HCT116 (cell line): ENCODE data around the gene SUSD4. TPM values are rescaled to one million over a fixed set of nuclear protein-coding genes. Genes with fewer than 3 reads are reported as not detected.

Experiments used
- ATAC-seq: fragments of 200-7000 bp; cut with Tn5 transposase; 2 replicates; pipeline ENCODE4 v1.9.1; 2020; ENCODE audit warnings: mild to moderate bottlenecking, moderate library complexity
- BruUV-seq: library from RNA; stranded (reverse); fragments of 400-500 nt; replicated peaks from 2 replicates; lab custom pipeline; 2021; lab: Mats Ljungman, UMichigan
- CTCF ChIA-PET: fragments of 300-600 bp; sonication (Branson Sonifier 250); formaldehyde crosslinking; loops from one replicate; lab custom pipeline; 2021; ENCODE audit warnings: antibody characterized with exemption; lab: Charles Lee
- POLR2A ChIA-PET: fragments of 300-600, 350-600 bp; sonication (Branson Sonifier 250); formaldehyde crosslinking; loops from one replicate; lab custom pipeline; 2021; ENCODE audit warnings: antibody characterized with exemption; lab: Charles Lee
- RAD21 ChIA-PET, 2 experiments: fragments of 300-600 bp; sonication (Branson Sonifier 250); formaldehyde crosslinking; loops; one replicate each; lab custom pipeline; 2023; ENCODE audit warnings: low total read pairs in 2 of 2; ENCODE audit not compliant: uncharacterized antibody in 2 of 2, unreplicated experiment in 2 of 2, low non-redundant PET in 1 of 2; lab: Charles Lee
- DNase-seq: peaks from one replicate; pipeline ENCODE4 v3.0.0-alpha.2; 2010; ENCODE audit warnings: low read depth, low spot score
- H2AFZ ChIP-seq: fragments of 200-600 bp; shearing (Covaris generic), sonication (generic); 2 replicates; pipeline ENCODE4 v1.6.1; 2017; ENCODE audit warnings: low read depth, mixed run types, mixed read lengths, antibody characterized with exemption, low read length; ENCODE audit not compliant: poor library complexity, severe bottlenecking
- H3K27ac ChIP-seq: 2 replicates; pipeline ENCODE4 v1.5.1; 2012; ENCODE audit warnings: low read depth, low read length
- H3K27me3 ChIP-seq: fragments of 200-600 bp; sonication (generic); 2 replicates; pipeline ENCODE4 v1.6.1; 2016; ENCODE audit warnings: mixed run types, low read length, mixed read lengths; ENCODE audit not compliant: insufficient read depth
- H3K36me3 ChIP-seq, 2 experiments: fragments of 200-500 bp in 1 of 2; fragments of 200-600 bp in 1 of 2; sonication (Bioruptor generic) in 1 of 2; sonication (generic) in 1 of 2; 2 replicates each; pipeline versions ENCODE4 v1.5.1 to v1.6.1; 2014 to 2016; ENCODE audit warnings: low read length in 2 of 2, inconsistent platforms in 1 of 2, mixed read lengths in 1 of 2, mixed run types in 1 of 2; ENCODE audit not compliant: insufficient read depth in 2 of 2, control insufficient read depth in 1 of 2
- H3K4me1 ChIP-seq, 2 experiments: fragments of 200-600 bp in 1 of 2; sonication (generic) in 1 of 2; 2 replicates each; pipeline versions ENCODE4 v1.5.1 to v1.6.1; 2012 to 2017; ENCODE audit warnings: low read length in 2 of 2, inconsistent platforms in 1 of 2, mild to moderate bottlenecking in 1 of 2, mixed read lengths in 1 of 2, mixed run types in 1 of 2, moderate library complexity in 1 of 2; ENCODE audit not compliant: insufficient read depth in 2 of 2, control insufficient read depth in 1 of 2
- H3K4me2 ChIP-seq: fragments of 200-600 bp; sonication (generic); 2 replicates; pipeline ENCODE4 v1.6.1; 2017; ENCODE audit warnings: mixed run types, low read length, mixed read lengths
- H3K4me3 ChIP-seq, 2 experiments: fragments of 200-600 bp in 1 of 2; sonication (generic) in 1 of 2; replicated peaks in 1 of 2; 2 replicates each; pipeline ENCODE4 v1.5.1; 2011 to 2016; ENCODE audit warnings: low read length in 2 of 2, control low read depth in 1 of 2, low read depth in 1 of 2, mild to moderate bottlenecking in 1 of 2, mixed read lengths in 1 of 2, mixed run types in 1 of 2
- H3K79me2 ChIP-seq: fragments of 200-600 bp; sonication (generic); 2 replicates; pipeline ENCODE4 v1.6.1; 2017; ENCODE audit warnings: mild to moderate bottlenecking, mixed run types, low read length, moderate library complexity, mixed read lengths; ENCODE audit not compliant: insufficient read depth
- H3K9ac ChIP-seq: fragments of 200-600 bp; sonication (generic); 2 replicates; pipeline ENCODE4 v1.6.1; 2016; ENCODE audit warnings: low read length, mixed read lengths
- H3K9me2 ChIP-seq: fragments of 200-600 bp; sonication (generic), shearing (Covaris generic); 2 replicates; pipeline ENCODE4 v1.6.1; 2017; ENCODE audit warnings: mixed run types, mild to moderate bottlenecking, moderate library complexity; ENCODE audit not compliant: insufficient read depth
- H3K9me3 ChIP-seq, 2 experiments: fragments of 200-500 bp in 1 of 2; fragments of 200-600 bp in 1 of 2; sonication (Bioruptor generic) in 1 of 2; sonication (generic) in 1 of 2; 2 replicates each; pipeline ENCODE4 v1.6.1; 2014 to 2017; ENCODE audit warnings: low read length in 2 of 2, mixed read lengths in 2 of 2, inconsistent platforms in 1 of 2, low read depth in 1 of 2, mild to moderate bottlenecking in 1 of 2, mixed run types in 1 of 2, moderate library complexity in 1 of 2; ENCODE audit not compliant: control insufficient read depth in 1 of 2, insufficient read depth in 1 of 2
- H4K20me1 ChIP-seq: fragments of 200-600 bp; sonication (generic), shearing (Covaris generic); 2 replicates; pipeline ENCODE4 v1.6.1; 2017; ENCODE audit warnings: mixed run types, mild to moderate bottlenecking, moderate library complexity; ENCODE audit not compliant: insufficient read depth
- ATF3 ChIP-seq: IDR thresholded peaks from 2 replicates; pipeline ENCODE4 v1.6.1; 2012
- CBX3 ChIP-seq: IDR thresholded peaks from 2 replicates; pipeline ENCODE4 v1.6.1; 2012; ENCODE audit warnings: low read depth
- CEBPB ChIP-seq: IDR thresholded peaks from 2 replicates; pipeline ENCODE4 v1.6.1; 2012; ENCODE audit warnings: low read depth
- CTCF ChIP-seq, 3 experiments: fragments of 200-600 bp in 1 of 3; sonication (generic) in 1 of 3; IDR thresholded peaks in 2 of 3; conservative IDR thresholded peaks in 1 of 3; 2 replicates each; pipeline ENCODE4 v1.5.1; 2012 to 2017; ENCODE audit warnings: low read depth in 2 of 3, low read length in 2 of 3, antibody characterized with exemption in 1 of 3, borderline replicate concordance in 1 of 3, control low read depth in 1 of 3, mild to moderate bottlenecking in 1 of 3, mixed read lengths in 1 of 3, mixed run types in 1 of 3, moderate library complexity in 1 of 3; ENCODE audit not compliant: insufficient read depth in 1 of 3
- EGR1 ChIP-seq: IDR thresholded peaks from 2 replicates; pipeline ENCODE4 v1.6.1; 2012; ENCODE audit warnings: low read depth
- EZH2 ChIP-seq: fragments of 200-600 bp; sonication (generic); IDR thresholded peaks from 2 replicates; pipeline ENCODE4 v1.6.1; 2017; ENCODE audit warnings: antibody characterized with exemption, mixed run types
- MAX ChIP-seq: IDR thresholded peaks from 2 replicates; pipeline ENCODE4 v1.6.1; 2012
- POLR2A ChIP-seq: IDR thresholded peaks from 2 replicates; pipeline ENCODE4 v1.7.0; 2011; ENCODE audit warnings: borderline replicate concordance; ENCODE audit not compliant: insufficient read depth, insufficient read length; ENCODE audit errors: extremely low read depth
- POLR2AphosphoS5 ChIP-seq: IDR thresholded peaks from 2 replicates; pipeline ENCODE4 v1.6.1; 2011; ENCODE audit warnings: mild to moderate bottlenecking, low read depth, low read length, moderate library complexity
- RAD21 ChIP-seq: IDR thresholded peaks from 2 replicates; pipeline ENCODE4 v1.6.1; 2012; ENCODE audit warnings: low read depth, mild to moderate bottlenecking
- SIN3A ChIP-seq: IDR thresholded peaks from 2 replicates; pipeline ENCODE4 v1.6.1; 2012; ENCODE audit warnings: low read depth
- SP1 ChIP-seq: IDR thresholded peaks from 2 replicates; pipeline ENCODE4 v1.6.1; 2012; ENCODE audit warnings: low read depth
- SRF ChIP-seq: IDR thresholded peaks from 2 replicates; pipeline ENCODE4 v1.6.1; 2012; ENCODE audit warnings: low read depth
- TCF7L2 ChIP-seq: IDR thresholded peaks from 2 replicates; pipeline ENCODE4 v1.7.0; 2011; ENCODE audit warnings: borderline replicate concordance, inconsistent platforms; ENCODE audit not compliant: insufficient read depth, insufficient read length; ENCODE audit errors: extremely low read depth
- YY1 ChIP-seq: IDR thresholded peaks from 2 replicates; pipeline ENCODE4 v1.6.1; 2011; ENCODE audit warnings: low read length, low read depth, moderate library complexity, mild to moderate bottlenecking; ENCODE audit not compliant: insufficient replicate concordance; ENCODE audit errors: extremely low read depth
- ZBTB33 ChIP-seq: IDR thresholded peaks from 2 replicates; pipeline ENCODE4 v1.6.1; 2011; ENCODE audit warnings: mild to moderate bottlenecking, low read length, moderate library complexity; ENCODE audit not compliant: insufficient replicate concordance; ENCODE audit errors: extremely low read depth
- ZFX ChIP-seq: fragments of 450-650 bp; IDR thresholded peaks from 2 replicates; pipeline ENCODE4 v1.6.1; 2017
- intact Hi-C: fragments of 100-400 bp; cut with micrococcal nuclease; formaldehyde crosslinking; loops from 2 replicates; pipeline ENCODE4 v1.10.0; 2022
- total RNA-seq: library from RNA; stranded (reverse); gene quantifications from one replicate; pipeline ENCODE4 v1.2.1, GENCODE V29; 2021; ENCODE audit not compliant: unreplicated experiment

The SUSD4 gene
- total RNA-seq, 1 experiment from 2014 or later = 0.59 TPM

GRCh38 chr1:223394706-223395105 lies 30.7 kb upstream of the SUSD4 start:
- no peaks in the 10 kb centered on the region for H3K9me3 ChIP-seq
- H3K9ac ChIP-seq = no peak overlapping the region
- ATAC-seq (no peak), DNase-seq (no peak)
- no peaks in the 10 kb centered on the region for H3K9me2 ChIP-seq
- RAD21 ChIA-PET = no interaction called here
- H4K20me1 ChIP-seq = no peaks in the 10 kb centered on the region
- POLR2A ChIA-PET = no interaction called here
- H3K4me2 ChIP-seq = no peak overlapping the region
- intact Hi-C loops = no loop called here
- no peak for TF ChIP-seq CBX3
- no peak for TF ChIP-seq MAX
- TF ChIP-seq POLR2AphosphoS5 = no peak
- no peak for TF ChIP-seq YY1
- H3K36me3 ChIP-seq = no peaks in the 10 kb centered on the region
- H3K4me3 ChIP-seq = no peak overlapping the region
- H2AFZ ChIP-seq = no peak overlapping the region
- CTCF ChIA-PET = no interaction called here
- no peaks in the 10 kb centered on the region for H3K27me3 ChIP-seq
- H3K4me1 ChIP-seq = no peaks in the 10 kb centered on the region
- H3K27ac ChIP-seq = no peak overlapping the region
- no peaks in the 10 kb centered on the region for H3K79me2 ChIP-seq
- BruUV-seq = no TSS peak

GRCh38 chr1:223394242-223394641 lies 30.3 kb upstream of the SUSD4 start:
- intact Hi-C loops = no loop called here
- CTCF ChIA-PET = no interaction called here
- Histone ChIP-seq H3K79me2 (no peaks in the 10 kb centered on the region), H3K9ac (no peak overlapping the region), H3K4me3 (no peak overlapping the region), H4K20me1 (no peaks in the 10 kb centered on the region), H3K9me3 (no peaks in the 10 kb centered on the region), H3K36me3 (no peaks in the 10 kb centered on the region), H3K4me2 (no peak overlapping the region), H3K27me3 (no peaks in the 10 kb centered on the region), H3K27ac (no peak overlapping the region), H3K9me2 (no peaks in the 10 kb centered on the region), H3K4me1 (no peaks in the 10 kb centered on the region), H2AFZ (no peak overlapping the region)
- RAD21 ChIA-PET = no interaction called here
- no TSS peak for BruUV-seq
- no peak for ATAC-seq
- DNase-seq = no peak
- POLR2A ChIA-PET = no interaction called here
- TF ChIP-seq ZFX = no peak
- TF ChIP-seq CTCF (IDR thresholded peaks at IDR 0.05 in 2 of 3, conservative IDR thresholded peaks at IDR 0.05 in 1 of 3; ENCODE audit: borderline replicate concordance in 1 of 3, insufficient read depth in 1 of 3, low read depth in 2 of 3, low read length in 2 of 3) = no peak
- TF ChIP-seq SIN3A = no peak
- TF ChIP-seq SP1 = no peak
- no peak for TF ChIP-seq RAD21
- TF ChIP-seq TCF7L2 = no peak
- no peak for TF ChIP-seq POLR2A
- no peak for TF ChIP-seq EGR1
- no peak for TF ChIP-seq ATF3
- no peak for TF ChIP-seq ZBTB33
- TF ChIP-seq MAX = no peak
- TF ChIP-seq EZH2 = no peak
- TF ChIP-seq POLR2AphosphoS5 = no peak
- TF ChIP-seq SRF = no peak
- TF ChIP-seq CBX3 = no peak
- TF ChIP-seq CEBPB = no peak
